ENCODE measurements around the gene EBLN1.

DNA sequence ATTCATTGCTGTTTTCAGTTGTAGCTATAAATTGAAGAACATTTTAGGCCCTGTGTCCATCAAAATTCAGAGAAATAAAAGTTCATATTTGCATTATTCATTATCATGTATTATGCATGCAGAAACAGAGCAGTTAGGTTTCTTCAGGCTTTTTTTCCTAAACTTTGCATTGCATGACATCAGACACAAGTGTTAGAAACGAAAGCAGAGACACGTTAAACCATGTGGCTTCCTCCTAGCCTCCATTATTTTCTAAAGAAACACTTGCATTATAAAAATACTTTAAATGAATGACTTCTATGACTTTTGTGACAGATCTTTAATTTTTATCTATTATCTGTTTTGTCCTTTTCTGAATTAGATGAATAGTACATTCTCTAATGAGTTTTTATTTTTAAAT, 8.8 kb upstream of the EBLN1 start:
- TF ChIP-seq NR1H2 (CRISPR knock-in tag; IDR thresholded peaks at IDR 0.05) (no peak), CTCF (IDR thresholded peaks at IDR 0.05) (no peak)
